ENCODE results near the gene GTPBP10. TPM values are rescaled to one million over a fixed set of nuclear protein-coding genes. Genes with fewer than 3 reads are reported as not detected.

GTPBP10 gene
- total RNA-seq, 4 donors from 2014 or later, result 11.2 to 35.2 (median 19.0) TPM

DNA sequence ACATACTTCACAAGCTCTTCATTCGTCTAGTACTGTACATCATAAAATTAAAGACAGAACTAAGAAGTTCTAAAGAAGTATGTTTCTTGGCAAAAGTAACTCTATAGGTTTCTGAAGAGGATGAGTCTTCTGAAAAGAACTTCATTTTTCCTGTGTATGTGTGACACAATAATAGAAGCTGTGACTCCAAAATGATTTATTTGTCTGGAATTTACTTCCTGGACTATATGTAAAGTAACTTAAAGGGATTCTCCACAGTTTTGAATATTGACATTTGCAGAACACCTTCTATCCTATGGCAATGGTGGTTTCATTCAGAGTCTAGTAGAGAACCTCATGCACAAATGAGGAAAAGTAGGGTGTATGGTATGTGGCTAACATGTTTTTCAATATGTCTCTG is 36.9 kb downstream of the GTPBP10 start:
- intact Hi-C loops (cut with DNase I; ENCODE audit: low total_unique reads), result no loop called here
- H3K27me3 ChIP-seq, result no peaks in the 10 kb centered on the region
- no peak for DNase-seq
- no peaks in the 10 kb centered on the region for H3K4me1 ChIP-seq
- no peak overlapping the region for H3K27ac ChIP-seq
- H3K36me3 ChIP-seq, result no peaks in the 10 kb centered on the region
- H3K4me3 ChIP-seq, result no peak overlapping the region
- H3K9me3 ChIP-seq, result no peaks in the 10 kb centered on the region
- TF ChIP-seq CTCF (IDR thresholded peaks at IDR 0.05) (no peak), POLR2A (IDR thresholded peaks at IDR 0.05) (no peak)

GRCh38 chr7:90383861-90384260 is 37.3 kb downstream of the GTPBP10 start:
- no peaks in the 10 kb centered on the region for H3K36me3 ChIP-seq
- intact Hi-C loops (cut with DNase I; ENCODE audit: low total_unique reads), result no loop called here

DNA sequence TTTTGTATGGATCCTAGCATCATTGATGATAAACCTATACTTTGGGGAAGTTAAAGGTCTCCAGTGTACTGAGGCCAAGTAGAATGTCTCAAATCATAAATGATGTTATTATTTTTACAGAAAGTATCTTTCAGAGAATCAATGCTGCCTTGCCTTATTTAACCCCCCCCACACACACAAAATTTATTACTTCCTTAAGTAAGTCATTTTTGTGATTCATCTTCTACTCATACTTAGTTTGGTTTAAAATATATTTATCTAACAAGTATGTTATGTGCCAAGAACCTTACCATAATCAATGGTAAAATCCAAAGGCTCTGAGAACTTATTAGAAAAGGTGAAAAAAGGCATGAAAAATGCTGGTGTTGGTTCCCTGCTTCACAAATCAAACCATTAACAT is 37.9 kb downstream of the GTPBP10 start:
- Histone ChIP-seq H3K9me3 (no peaks in the 10 kb centered on the region), H3K4me3 (no peak overlapping the region), H3K27me3 (no peaks in the 10 kb centered on the region), H3K4me1 (no peaks in the 10 kb centered on the region), H3K27ac (no peak overlapping the region), H3K36me3 (no peaks in the 10 kb centered on the region)
- DNase-seq, result no peak
- intact Hi-C loops (cut with DNase I; ENCODE audit: low total_unique reads), result no loop called here
- TF ChIP-seq CTCF (IDR thresholded peaks at IDR 0.05) (no peak), POLR2A (IDR thresholded peaks at IDR 0.05) (no peak)

More at GRCh38 chr7:90383861-90384260, 37.3 kb downstream of the GTPBP10 start:
- DNase-seq, result no peak
- no peaks in the 10 kb centered on the region for H3K4me1 ChIP-seq
- H3K4me3 ChIP-seq, result no peak overlapping the region
- TF ChIP-seq CTCF (IDR thresholded peaks at IDR 0.05) (no peak), POLR2A (IDR thresholded peaks at IDR 0.05) (no peak)
- no peaks in the 10 kb centered on the region for H3K9me3 ChIP-seq
- H3K27me3 ChIP-seq, result no peaks in the 10 kb centered on the region
- H3K27ac ChIP-seq, result no peak overlapping the region

DNA sequence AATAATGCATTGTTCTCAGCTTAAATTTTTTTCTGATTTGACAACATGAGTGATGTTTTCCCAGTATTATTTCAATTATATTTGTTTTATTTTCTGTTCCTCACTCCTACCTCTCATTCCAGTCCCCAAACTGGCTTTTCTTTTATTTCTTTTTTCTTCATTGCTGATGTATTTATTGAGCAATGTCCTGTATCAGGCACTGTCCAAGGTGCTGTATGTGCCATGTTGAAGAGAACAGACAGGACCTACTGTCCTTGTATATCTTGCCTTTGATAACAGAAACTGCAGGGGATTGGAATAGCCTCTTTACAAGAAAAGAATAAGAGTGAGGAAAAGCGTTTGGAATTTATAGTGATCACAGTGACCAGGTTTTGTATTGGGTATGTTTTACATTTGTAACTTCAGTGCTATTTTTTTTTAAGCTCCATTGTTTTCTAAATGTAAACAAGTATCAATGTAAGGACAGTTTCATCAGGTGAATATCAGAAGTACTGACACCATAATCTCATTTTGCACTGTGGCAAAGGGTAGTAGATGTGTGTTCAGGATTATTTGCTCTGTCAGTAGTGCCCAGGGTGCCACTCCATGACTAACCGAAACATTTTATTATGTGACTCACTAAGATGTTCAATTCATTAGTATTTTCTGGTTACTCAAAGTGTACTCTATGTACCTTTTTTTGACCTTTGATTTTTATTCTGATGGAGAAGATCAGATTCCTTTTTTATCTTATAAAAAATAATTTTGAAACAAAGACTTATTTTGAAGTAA is 41.1 kb downstream of the GTPBP10 start:
- Histone ChIP-seq H3K27me3 (no peaks in the 10 kb centered on the region), H3K9me3 (no peaks in the 10 kb centered on the region), H3K27ac (no peak overlapping the region), H3K4me1 (no peaks in the 10 kb centered on the region), H3K4me3 (no peak overlapping the region), H3K36me3 (no peaks in the 10 kb centered on the region)
- no peak for DNase-seq
- intact Hi-C loops (cut with DNase I; ENCODE audit: low total_unique reads), result no loop called here
- TF ChIP-seq CTCF (IDR thresholded peaks at IDR 0.05) (no peak), POLR2A (IDR thresholded peaks at IDR 0.05) (no peak)

DNA sequence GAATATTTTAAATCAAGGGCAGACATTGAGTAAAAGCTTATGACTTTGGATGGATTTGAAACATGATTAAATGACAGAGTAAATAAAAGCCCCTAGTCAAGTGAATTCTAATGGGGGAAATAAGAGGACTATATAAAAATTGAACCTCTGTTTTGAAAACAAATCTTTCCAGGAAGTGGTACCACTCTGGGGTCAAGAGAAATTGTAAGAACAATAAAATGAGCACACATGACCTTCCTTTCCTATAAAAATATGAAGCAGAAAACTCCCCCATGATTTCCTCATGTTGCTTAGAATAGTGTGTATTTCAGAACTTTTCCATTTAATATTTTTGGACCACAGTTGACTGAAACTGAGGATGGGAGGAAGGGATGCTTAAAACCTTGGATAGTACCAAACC is 44.4 kb downstream of the GTPBP10 start:
- no peak for TF ChIP-seq POLR2A (IDR thresholded peaks at IDR 0.05)
- TF ChIP-seq CTCF (IDR thresholded peaks at IDR 0.05), result no peak
- H3K9me3 ChIP-seq, result no peaks in the 10 kb centered on the region
- no peak overlapping the region for H3K27ac ChIP-seq
- intact Hi-C loops (cut with DNase I; ENCODE audit: low total_unique reads), result no loop called here
- no peaks in the 10 kb centered on the region for H3K27me3 ChIP-seq
- H3K4me3 ChIP-seq, result no peak overlapping the region
- H3K36me3 ChIP-seq, result no peaks in the 10 kb centered on the region
- no peaks in the 10 kb centered on the region for H3K4me1 ChIP-seq
- no peak for DNase-seq

Data from uterus (tissue), 4 donors.